Stimulated activated CD4-positive, alpha-beta T cell treated with anti-CD3 and anti-CD28 coated beads, Interleukin-12 subunit alpha, Interleukin-12 subunit beta, amount 100 ng/mL, for 4 hours (primary cell): Measurements from ENCODE around the gene EVI5.
"Not testable (repeated sequence)": the region's sequence is repeated elsewhere in the genome, so short reads cannot be mapped to it uniquely, and the experiment has no call there.

ENCODE experiments used
- DNase-seq: peaks from one replicate; pipeline ENCODE4 v3.0.0-alpha.2; 2020

The EVI5 gene

DNA sequence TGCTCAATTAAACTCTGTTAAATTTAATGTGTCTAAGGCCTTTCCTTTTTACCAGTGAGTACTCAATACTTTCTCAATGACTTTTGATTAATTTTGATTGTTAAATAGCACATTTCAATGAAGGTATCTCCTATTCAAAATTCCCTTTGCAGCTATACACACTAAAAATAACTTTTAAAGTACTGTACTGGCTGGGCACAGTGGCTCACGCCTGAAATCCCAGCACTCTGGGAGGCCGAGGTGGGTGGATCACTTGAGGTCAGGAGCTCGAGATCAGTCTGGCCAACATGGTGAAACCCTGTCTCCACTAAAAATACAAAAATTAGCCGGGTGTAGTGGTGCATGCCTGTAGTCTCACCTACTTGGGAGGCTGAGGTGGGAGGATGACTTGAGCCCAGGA lies 38.7 kb downstream of the EVI5 start:
- not testable (repeated sequence) for DNase-seq

DNA sequence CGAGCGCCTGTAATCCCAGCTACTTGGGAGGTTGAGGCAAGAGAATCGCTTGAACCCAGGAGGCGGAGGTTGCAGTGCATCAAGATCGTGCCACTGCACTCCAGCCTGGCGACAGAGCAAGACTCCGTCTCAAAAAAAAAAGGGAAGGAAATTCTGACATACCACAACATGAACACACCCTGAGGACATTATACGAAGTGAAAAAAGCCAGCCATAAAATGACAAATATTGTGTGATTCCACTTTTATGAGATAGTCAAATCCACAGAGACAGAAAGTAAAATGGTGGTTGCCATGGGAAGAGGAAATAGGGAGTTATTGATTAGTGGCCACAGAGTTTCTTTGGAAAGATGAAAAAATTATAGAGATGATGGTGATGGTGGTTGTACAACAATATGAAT lies 41.7 kb downstream of the EVI5 start:
- no peak for DNase-seq

DNA sequence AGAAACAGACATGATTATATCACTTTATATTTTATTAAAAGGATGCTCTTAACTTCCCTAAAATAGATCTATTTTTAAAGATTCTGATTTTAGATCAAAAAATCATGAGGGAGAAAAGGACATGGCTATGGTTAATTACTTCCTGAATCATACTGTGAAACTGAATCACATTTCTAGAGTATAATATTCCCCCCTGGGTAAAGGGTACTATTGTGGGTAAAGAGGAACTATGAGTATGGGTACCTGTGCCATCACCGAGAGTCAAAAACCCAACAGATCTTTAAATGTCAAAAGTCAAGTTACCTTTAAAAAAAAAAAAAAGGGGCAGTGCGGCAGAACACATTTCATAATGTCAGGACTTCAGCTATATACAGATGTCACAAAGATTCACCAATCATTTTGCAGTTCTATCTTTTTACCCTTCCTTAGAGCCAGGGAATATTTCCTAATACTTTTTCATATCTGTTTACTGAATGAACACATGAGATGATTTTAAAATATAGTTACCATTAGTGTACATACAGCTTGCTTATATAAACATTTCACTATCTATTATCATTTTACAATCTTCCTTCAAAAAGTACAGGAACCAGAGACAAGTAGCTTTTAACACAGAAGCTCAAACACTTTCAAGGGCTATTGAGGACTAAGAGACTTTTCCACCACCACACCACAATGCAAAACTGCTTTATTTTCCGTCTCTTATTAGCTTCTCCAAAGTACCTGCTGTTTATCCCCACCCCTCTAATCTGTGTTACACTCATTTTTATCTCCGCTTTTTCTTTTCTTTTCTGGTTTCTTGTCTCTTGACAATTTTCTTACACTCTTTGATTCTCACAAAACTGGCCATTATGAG lies 45.0 kb downstream of the EVI5 start:
- no peak for DNase-seq

DNA sequence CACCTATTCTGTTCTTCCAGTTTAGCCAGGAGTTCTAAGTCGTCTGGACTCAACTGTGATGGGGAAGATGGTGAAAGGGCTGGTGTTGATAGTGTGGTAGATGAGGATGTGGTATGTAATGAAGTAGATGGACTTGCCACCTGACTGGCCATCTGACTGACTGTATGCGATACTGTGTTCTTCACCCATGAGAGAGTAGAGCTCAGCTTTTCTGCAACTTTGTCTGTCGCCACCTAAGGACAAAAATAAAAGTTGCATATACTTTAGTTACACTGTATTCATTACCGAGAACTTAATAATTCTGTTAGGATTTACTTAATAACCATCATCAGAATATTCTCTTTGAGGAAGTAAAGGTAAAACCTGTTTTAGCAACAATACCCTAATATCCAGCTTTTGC lies 48.5 kb downstream of the EVI5 start:
- DNase-seq: no peak

DNA sequence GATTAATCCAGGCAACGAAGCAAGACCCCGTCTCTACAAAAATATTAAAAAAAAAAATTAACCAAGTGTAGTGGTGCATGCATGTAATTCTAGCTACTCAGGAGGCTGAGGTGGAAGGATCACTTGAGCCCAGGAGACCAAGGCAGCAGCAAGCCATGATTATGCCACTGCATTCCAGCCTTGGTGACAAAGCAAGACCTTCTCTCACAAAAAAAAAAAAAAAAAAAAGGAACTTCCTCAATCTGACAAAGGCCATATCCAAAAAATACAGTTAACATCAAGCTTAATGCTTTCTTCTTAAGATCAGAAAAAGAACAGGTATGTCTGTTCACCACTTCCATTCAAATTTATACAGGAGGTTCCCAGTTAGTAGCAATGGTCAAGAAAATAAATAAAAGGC lies 54.4 kb downstream of the EVI5 start:
- no peak for DNase-seq

DNA sequence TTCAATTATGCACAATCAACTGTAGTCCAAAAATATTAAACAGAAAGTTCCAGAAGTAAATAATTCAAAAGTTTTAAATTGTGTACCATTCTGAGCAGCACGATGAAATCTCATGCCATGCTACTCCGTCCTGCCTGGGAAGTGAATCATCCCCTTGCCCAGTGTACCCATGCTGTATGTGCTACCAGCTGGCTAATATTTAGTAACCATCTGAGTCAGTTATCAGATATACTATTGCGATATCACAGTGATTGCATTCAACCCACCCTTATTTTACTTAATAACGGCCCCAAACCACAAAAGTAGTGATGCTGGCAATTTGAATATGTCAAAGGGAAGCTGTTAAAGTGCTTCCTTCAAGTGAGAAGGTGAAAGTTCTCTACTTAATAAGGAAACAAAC lies 56.2 kb downstream of the EVI5 start:
- no peak for DNase-seq

DNA sequence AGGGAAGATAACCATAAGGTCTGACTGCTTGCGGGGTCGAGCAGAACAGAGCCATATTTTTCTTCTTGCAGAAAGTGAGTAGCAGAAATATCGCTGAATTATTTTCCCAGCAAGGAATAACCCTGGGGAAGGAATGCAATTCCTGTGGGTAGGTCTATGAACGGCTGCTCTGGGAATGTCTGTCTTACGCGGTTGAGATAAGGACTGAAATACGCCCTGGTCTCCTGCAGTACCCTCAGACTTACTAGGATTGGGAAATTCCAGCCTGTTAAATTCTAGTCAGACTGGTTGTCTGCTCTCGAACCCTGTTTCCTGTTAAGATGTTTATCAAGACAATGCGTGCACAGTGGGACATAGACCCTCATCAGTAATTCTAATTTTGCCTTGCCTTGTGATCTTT lies 61.2 kb downstream of the EVI5 start:
- DNase-seq: not testable (repeated sequence)

DNA sequence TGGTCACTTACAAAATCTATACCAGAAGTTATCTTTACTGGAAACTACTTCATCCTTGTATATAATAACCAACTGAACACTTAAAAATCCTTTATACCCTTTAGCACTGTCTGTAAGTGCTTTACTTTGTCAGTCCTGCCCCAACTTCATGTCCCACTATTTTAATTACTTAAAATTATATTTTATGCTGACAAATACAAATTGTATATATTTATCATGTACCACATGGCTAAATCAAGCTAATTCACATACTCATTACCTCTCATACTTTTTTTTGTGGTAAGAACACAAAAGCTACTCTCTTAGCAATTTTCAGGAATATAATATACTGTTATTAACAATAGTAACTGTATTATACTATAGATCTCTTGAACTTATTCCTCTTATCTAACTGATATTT lies 63.0 kb downstream of the EVI5 start:
- DNase-seq: no peak

DNA sequence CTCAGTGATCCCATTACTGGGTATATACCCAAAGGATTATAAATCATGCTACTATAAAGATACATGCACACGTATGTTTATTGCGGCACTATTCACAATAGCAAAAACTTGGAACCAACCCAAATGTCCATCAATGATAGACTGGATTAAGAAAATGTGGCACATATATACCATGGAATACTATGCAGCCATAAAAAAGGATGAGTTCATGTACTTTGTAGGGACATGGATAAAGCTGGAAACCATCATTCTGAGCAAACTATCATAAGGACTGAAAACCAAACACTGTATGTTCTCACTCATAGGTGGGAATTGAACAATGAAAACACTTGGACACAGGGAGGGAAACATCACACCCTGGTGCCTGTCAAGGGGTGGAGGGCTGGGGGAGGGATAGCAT lies 63.8 kb downstream of the EVI5 start:
- not testable (repeated sequence) for DNase-seq

DNA sequence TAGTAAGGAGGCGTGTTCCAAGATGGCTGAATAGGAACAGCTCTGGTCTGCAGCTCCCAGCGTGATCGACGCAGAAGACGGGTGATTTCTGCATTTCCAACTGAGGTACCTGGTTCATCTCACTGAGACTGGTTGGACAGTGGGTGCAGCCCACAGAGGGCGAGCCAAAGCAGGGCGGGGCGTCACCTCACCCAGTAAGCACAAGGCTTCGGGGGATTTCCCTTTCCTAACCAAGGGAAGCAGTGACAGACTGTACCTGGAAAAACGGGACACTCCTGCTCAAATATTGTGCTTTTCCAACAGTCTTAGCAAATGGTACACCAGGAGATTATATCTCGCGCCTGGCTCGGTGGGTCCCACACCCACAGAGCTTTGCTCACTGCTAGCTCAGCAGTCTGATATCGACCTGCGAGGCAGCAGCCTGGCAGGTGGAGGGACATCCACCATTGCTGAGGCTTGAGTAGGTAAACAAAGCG lies 69.4 kb downstream of the EVI5 start:
- not testable (repeated sequence) for DNase-seq

DNA sequence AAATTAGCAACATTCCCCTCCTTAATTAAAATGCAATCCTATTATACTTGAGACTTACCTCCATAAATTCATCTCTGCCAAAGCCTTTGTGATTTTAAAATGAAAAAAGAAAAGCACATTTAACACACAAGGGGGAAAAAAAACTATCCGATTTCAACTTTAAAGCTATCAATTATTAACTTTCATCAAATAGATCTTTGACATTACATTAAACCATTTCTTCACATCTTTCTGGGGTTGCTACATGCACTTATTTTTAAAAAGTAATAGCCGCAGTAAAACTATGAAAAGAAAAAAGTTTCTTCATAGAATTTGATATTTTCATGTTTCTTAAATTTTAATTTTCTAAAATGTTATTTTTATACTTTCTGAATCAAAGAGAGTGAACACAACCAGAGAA lies 71.0 kb downstream of the EVI5 start:
- DNase-seq: no peak

DNA sequence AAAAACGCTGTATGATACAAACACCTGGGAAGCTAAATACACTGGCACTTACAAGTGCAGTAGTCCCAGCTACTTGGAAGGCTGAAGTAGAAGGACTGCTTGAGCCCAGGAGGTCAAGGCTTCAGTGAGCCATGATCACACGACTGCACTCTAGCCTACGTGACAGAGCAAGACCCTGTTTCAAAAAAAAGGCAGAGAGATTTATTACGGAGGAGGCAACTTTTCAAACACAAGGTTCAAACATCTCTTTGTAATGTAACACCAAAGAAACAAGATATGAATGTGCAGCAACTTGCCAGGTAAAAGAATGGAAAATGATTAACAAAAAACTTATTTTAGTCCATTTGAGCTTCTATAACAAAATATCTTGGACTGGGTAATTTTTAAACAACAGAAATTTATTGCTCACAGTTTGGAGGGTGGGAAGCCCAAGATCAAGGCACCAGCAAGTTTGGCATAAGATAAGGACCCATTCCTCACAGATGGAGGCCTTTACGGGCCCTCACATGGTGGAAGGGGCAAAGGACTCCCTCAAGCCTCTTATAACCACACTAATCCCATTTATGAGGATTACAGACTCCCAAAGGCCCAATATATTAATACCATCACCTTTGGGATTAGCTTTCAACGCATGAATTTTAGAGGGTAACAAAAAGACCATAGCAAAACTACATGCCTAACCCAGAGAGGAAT lies 73.3 kb downstream of the EVI5 start:
- no peak for DNase-seq

DNA sequence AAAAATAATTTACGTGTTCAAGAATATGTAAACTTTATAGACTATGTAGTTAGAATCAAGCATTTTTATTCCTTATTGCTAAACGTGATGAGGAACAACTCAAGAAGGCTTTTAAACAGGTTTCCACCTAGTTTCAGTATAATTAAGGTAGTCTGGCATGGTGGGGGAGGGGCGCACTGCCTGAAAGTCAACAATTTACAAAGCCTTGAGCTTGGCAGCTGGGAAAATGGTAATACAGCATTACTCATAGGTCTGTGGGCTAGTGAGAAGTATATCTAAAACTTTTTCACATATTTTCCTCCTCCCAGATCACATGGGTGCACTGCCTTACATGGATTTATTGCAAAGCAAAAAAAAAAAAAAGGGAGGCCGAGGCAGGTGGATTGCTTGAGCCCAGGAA lies 75.2 kb downstream of the EVI5 start:
- no peak for DNase-seq

DNA sequence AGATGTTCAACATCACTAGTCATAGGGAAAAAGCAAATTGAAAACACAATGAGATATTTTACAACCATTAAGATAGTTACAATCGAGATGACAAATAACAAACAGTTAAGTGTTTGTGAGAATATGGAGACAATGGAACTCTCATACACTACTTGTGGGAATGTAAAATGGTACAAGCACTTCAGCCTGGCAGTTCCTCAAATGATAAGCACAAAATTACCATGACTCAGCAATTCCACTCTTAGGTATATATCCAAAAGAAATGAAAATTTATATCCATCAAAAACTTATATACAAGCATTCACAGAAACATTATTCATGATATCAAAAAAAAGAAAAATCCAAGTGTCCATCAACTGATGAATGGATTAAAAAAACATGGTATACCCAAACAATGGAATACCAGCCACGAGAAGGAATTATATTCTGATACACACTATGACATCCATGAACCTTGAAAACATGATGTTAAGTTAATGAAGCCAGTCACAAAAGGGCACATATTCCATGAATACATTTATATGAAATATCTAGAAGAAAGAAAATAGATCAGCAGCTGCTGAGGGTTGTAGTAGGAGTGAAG lies 76.4 kb downstream of the EVI5 start:
- no peak for DNase-seq

DNA sequence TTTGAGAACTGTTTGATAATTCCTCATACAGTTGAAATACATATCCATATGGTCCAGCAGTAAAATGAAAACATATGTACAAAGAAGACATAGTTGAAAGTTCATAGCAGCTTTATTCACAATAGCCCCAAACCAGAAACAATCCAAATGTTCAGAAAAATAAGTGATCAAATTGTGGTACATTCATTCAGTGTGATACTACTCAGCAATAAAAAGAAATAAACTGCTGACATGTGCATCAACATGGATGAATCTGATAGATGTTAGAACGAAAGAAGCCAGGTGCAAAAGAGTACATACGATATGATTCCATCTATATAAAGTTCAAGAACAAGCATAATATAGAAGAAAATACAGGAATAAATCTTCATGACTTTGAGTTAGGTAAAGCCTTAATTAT lies 77.2 kb downstream of the EVI5 start:
- DNase-seq: no peak

DNA sequence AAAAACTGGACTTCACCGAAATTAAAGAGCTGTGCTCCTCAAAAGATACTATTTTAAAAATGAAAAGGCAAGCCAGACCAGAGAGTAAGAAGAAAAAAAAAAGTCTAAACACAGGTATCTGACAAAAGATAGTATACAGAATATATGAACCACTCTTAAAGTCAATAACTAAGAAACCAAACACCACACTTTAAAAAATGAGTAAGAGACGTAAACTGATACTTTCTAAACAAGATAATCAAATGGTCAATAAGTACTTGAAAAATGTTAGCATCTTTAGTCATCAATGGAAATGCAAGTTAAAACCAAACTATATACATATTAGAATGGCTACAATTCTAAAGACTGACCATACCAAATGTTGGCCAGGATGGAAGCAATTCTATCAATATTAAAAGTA lies 77.6 kb downstream of the EVI5 start:
- no peak for DNase-seq

DNA sequence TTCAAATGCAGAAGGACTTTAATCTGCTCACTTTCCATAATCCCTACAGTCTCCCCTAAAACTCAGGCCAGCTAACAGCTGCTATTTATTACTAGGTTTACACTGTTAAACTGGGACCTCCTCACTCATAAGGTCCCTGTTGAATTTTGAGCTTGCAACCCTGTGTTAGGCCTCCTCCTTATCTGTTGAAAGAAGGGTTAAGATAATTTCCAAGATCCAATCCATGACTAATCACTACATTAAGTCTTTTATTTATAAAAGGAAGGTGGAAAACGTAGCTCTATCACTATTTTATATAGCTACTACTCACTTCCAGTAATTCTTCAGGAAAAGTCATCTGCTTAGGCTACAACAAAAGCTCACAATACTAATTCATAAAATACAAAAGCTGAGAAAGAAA lies 79.5 kb downstream of the EVI5 start:
- DNase-seq: no peak

DNA sequence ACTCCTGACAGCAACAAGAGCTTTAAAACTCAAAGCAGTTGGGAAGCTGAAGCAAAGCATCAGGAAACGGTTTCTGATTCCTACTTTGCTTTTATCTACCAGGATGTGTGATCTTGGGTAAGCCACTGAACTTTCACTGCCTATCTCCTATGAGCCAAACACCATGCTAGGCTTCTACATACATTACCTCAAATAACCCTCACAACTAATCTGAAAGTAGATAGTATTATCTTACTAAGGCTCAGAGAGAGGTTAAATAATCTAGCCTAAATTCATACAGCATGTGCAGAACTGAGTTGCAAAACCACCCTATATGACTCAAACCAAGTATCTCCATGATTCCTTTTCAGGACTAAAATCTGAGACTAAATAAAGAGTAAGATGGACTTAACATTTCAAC lies 83.8 kb downstream of the EVI5 start:
- DNase-seq: no peak

DNA sequence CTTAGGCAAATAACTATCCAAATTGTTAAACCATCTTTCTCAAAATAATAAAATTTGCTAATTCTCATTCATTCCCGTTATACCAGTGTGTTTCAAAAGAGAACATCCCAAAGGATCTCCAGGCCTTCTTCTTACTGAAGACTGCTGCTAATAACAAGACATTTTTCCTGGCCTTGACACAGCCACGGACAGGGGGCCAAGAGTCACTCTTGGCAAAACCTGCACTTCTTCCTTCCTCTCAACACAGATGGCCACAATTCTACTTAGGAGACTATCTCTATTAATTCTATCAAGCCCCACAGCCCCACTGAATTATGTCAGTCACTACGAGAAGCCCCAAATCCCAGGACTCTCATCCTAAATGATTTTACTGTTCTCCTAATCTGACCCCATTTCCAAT lies 86.0 kb downstream of the EVI5 start:
- DNase-seq: no peak

DNA sequence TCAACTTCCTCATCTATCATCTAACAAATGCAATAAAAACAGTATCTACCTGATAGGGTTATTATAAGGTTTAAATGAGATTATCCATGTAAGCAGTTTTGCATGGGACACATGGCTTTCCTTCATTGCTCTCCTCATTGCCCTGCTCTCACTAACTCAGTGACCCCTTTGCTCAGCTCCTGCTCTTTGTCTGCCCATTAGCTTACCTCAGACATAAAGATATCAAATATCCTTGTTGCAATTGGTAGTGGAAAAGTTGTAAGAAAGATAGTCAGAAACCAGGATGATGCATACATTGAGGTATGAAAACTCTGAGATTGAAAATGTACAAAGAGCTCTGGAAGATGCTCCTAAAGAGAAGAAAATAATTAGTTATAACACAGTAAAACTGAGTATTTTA lies 89.8 kb downstream of the EVI5 start:
- no peak for DNase-seq

DNA sequence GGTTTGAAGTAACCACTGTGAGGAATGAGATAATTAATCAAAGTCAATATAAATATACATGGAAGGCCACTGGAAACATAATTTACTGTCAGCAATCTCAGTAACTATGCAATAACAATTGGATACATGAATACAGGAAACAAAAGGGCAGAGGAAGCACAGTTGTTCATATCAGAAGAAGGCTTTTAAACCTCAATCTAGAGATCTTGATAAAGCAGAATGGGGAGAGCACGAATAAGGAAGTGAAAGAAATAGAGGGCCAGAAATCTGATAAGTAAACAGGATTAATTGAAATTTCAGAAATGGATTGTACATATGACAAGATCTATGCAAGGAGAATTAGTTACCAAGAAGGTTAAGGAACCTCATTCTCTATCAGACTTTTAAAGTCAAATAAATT lies 93.0 kb downstream of the EVI5 start:
- DNase-seq: no peak

DNA sequence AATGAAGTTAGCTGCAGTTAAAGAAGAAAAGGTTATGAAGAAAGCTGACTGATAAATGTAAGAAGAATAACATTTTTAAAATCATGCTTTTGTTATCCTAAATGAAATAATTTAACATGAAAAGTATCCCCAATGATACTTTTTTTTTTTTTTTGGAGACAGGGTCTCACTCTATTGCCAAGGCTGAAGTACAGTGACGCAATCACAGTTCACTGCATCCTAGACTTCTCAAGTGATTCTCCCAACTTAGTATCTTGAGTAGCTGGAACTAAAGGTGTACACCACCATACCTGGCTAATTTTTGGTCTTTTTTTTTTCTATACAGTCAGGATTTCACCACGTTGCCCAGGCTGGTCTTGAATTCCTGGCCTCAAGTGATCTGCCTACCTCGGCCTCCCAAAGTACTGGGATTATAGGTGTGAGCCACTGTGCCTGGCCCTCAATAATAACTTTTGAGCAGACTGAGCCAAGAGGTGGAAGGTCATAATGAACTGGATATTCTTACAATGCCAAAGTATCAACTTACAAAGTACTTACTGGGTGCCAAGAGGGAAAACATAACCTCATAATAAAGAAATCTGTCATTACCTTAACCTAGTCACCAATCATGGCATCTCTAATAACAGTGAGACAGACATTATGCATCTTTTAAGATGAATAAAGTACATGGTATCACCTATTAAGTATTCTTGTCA lies 94.5 kb downstream of the EVI5 start:
- DNase-seq: no peak

DNA sequence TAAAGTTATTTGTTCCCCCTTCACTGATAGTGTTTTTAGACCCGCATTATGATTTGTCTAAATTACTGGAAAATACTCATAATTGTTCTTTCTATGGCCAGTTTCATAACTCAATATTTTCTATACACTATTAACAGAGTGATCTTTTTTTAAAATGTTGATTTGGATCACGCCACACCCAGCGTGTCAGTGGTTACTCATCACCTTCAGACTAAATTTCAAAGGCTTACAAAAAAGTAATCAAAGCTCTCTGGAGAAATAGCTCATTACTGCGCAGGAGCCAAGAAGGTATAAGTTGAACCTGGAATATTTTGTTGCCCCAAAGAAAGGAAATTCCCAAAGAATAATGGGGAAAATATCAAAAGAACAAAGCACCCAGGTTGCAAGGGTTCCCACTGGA lies 104.9 kb downstream of the EVI5 start:
- DNase-seq: no peak

DNA sequence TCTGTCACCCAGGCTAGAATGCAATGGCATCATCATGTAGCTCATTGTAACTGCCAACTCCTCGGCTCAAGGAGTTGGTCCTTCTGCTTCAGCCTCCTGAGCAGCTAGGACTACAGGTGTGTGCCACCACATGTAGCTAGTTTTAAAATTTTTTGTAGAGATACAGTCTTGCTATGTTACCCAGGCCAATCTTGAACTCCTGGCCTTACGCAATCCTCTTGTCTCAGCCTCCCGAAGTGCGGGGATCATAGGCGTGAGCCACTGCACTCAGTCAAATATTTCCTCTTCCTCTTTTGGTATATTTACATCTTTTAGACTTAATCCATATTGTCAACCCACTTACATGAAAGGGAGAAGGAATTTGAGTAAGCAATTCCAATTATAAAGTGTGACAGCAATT lies 121.1 kb downstream of the EVI5 start:
- DNase-seq: no peak
